ENCODE results near the gene TTLL7.

DNA sequence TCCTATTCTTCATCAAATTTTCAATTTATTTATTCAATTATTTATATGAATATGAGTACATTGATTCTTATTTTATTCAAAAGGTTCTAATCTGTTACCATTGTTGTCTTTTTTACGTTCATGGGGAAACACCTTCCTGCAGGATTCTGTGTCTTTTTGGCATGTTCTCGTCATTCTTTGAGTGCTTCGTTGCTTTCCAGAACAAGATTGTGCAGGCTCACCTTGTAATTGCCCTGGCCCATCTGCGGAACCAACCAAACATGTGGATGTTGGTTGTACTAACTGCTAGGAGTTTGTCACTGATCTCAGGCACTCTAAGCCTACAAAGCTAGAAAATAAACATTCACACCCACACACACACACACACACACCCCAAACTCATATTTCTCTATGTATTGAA lies 182.1 kb downstream of the TTLL7 start:
- TF ChIP-seq CTCF (IDR thresholded peaks at IDR 0.05) (no peak), EP300 (IDR thresholded peaks at IDR 0.05) (no peak)
